HG03342 (cell line): Measurements from ENCODE around the gene HTRA3.

ENCODE experiments used
- ATAC-seq: cut with Tn5 transposase; IDR thresholded peaks from one replicate; pipeline ENCODE4 v1.9.1; 2021; ENCODE audit warnings: mild to moderate bottlenecking, moderate library complexity; ENCODE audit not compliant: unreplicated experiment

Gene HTRA3

GRCh38 chr4:8351931-8352367, 82.4 kb downstream of the HTRA3 start:
- no peak for ATAC-seq

- no peak for ATAC-seq
Measured at GRCh38 chr4:8352368-8353157, 83.0 kb downstream of the HTRA3 start.

GRCh38 chr4:8353158-8353669, 83.7 kb downstream of the HTRA3 start:
- ATAC-seq, result no peak

- no peak for ATAC-seq
Measured at GRCh38 chr4:8353912-8354453, 84.4 kb downstream of the HTRA3 start.

- ATAC-seq, result no peak
Measured at GRCh38 chr4:8355306-8355705, 85.8 kb downstream of the HTRA3 start.

- ATAC-seq, result no peak
Measured at GRCh38 chr4:8355864-8356565, 86.5 kb downstream of the HTRA3 start.
